Measurements from ENCODE around the gene PAPSS1. TPM values are rescaled to one million over a fixed set of nuclear protein-coding genes. Genes with fewer than 3 reads are reported as not detected.
"Not testable (repeated sequence)": the region's sequence is repeated elsewhere in the genome, so short reads cannot be mapped to it uniquely, and the experiment has no call there.

PAPSS1 gene
- total RNA-seq, 1 donor from 2014 or later: 118 TPM

GRCh38 chr4:107685740-107686139, 34.3 kb downstream of the PAPSS1 start:
- DNase-seq: no peak

GRCh38 chr4:107683873-107684272, 36.2 kb downstream of the PAPSS1 start:
- no peak for DNase-seq

- DNase-seq: no peak
These were observed 37.7 kb downstream of the PAPSS1 start for GRCh38 chr4:107682306-107682705.

GRCh38 chr4:107669068-107669467, 51.0 kb downstream of the PAPSS1 start:
- no peak for DNase-seq

GRCh38 chr4:107666134-107666533, 53.9 kb downstream of the PAPSS1 start:
- DNase-seq: no peak

- no peak for DNase-seq
These were observed 55.0 kb downstream of the PAPSS1 start for GRCh38 chr4:107665001-107665400.

- DNase-seq: no peak
These were observed 61.4 kb downstream of the PAPSS1 start for GRCh38 chr4:107658400-107659336.

GRCh38 chr4:107655289-107655688, 64.7 kb downstream of the PAPSS1 start:
- DNase-seq: no peak

DNA sequence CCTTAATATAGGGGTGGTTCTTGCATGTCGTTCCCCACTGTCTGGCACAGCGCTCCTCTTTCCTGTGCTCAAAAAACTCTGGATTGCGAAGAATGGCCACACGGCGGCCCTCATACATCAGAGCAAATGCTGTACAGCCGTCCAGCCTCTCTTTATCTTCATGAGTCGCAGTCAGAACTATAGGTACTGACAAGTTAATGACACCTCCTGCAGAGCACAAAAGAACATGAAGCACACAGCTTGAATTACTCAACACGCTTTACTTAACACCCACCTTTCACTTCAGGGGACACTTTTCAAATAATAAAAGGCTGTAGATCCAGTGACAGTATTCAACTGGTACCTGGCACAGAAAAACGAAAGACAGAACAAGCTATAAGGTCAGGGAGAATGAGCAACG, 65.3 kb downstream of the PAPSS1 start:
- no peak for DNase-seq

GRCh38 chr4:107651408-107651807, 68.6 kb downstream of the PAPSS1 start:
- not testable (repeated sequence) for DNase-seq

DNA sequence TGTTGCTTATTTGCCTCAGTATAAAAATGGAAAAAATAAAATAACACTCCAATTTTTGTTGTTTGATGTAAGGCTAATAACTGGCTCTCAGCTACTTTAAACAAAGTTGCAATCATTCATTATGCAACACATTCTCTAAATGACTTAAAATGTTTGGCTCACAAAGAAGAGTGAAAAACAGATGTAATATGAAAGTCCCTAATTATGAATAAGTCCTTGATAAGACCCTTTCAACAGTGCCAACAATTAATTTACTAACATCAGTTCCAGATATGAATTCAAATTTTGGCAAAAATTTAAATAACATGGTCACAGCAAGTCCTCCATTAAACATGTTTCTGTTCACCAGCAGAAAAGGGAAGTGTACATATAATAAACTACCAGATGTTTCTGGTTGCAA, 69.8 kb downstream of the PAPSS1 start:
- no peak for DNase-seq

DNA sequence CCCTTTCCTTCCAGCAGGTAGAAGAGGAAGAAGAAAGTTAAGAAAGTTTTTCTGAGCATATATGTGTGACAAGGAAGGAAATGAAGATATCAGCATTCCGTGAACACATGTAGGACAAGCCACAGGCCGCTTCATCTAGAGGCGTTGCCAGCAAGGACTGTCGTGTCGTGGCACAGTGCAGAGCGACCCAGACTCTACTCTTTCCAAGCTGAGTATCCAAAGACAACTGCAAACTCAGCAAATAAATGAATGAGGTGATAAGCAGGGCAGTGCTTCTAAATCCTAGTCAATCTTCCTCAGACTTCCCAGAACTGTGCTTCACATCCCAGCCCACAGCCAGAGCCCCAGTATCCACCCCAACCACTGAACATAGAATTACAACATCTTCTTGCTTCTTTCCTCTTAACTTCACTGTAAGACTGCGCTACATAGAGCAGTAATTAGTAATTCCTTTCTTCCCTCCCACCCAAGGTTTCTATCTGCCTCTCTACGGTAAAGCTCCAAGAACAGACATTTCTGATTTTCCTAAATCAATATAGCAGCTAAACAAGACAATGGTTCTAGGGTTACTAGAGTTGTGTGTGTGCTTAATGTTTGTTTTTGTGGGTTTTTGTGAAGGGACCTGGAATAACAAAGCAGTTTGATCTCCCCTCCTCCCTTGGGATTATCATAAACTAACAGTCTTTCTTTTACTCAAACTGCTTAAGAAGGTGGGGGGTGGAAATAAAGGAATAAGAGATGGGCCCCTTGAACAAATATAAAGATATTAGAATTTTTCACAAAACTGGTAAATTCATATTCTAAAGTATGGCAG, 71.6 kb downstream of the PAPSS1 start:
- no peak for DNase-seq

- DNase-seq: no peak
These were observed 72.4 kb downstream of the PAPSS1 start for GRCh38 chr4:107647591-107647990.

DNA sequence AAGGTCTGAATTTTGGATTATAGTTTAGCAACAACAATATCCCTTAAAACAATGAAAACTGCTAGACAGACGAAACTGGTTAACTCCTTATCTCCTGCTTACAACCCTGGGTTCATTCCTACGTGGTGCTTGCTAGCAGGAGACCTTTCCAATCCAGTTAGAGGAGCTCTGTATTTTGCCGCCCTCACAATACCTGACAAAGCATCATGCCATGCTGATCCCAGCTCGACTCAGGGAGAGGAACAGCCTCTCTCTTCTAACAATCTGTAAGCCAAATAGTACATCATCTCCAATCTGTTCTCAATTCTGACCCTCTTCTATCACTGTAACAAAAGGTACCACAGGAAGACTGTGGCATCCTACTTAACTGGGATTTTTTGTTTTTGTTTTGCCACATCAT, 74.4 kb downstream of the PAPSS1 start:
- no peak for DNase-seq

DNA sequence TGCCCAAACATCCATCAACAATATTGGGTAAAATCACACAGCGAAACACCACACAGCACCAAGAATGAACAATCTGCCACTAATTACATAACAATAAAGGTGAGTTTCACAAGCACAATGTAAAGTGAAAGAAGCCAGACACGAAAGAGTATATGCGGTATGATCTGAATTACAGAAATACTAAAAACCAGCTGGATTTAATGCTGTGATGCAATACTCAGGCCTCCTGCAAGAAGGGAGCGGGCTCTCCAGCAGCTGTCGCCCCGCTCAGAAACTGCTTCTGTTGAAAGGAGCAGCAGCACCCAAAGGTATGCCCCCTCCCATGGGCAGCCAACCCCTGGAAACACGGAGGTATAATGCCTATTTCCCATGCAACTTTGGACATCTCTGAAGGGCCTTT, 77.0 kb downstream of the PAPSS1 start:
- no peak for DNase-seq

GRCh38 chr4:107640878-107641277, 79.2 kb downstream of the PAPSS1 start:
- DNase-seq: no peak

GRCh38 chr4:107640197-107640596, 79.8 kb downstream of the PAPSS1 start:
- no peak for DNase-seq

- DNase-seq: no peak
These were observed 84.3 kb downstream of the PAPSS1 start for GRCh38 chr4:107635735-107636134.

DNA sequence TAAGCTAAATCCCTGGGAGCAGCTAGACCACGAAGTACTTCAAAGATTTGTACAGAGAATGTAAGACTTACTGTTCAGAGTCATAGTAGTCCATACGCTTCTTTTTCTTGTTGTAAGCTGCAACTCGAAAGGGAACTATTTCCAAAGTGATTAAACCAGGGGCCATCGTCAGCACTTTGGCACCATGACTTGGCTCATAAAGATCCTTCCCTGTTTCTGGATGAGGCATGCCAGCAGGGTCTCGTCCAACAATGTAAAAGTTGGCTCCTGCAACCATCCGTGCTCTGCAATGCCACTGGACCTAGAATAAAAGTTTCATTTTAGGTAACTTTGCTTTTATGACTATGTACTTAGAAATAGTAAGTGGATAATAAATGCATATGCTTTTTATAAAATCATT, 88.5 kb downstream of the PAPSS1 start:
- DNase-seq: no peak

DNA sequence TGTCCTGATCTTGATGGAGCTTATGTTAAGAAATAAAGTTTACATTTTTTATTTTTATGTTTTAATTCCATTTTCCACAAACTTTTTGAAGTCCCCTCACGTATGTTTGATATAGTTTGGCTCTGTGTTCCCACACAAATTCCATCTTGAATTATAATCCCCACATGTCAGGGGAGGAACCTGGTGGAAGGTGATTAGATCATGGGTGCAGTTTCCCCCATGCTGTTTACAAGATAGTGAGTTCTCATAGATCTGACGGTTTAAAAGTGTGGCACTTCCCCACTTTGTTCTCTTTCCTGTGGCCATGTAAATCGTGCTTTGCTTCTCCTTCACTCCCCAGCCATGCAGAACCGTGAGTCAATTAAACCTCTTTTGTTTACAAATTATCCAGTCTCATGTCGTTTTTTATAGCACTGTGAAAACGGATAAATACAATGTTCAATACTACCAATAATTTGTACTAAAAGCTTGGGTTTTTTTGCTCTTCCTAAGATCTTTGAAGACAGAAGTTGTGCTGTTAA, 89.8 kb downstream of the PAPSS1 start:
- no peak for DNase-seq

DNA sequence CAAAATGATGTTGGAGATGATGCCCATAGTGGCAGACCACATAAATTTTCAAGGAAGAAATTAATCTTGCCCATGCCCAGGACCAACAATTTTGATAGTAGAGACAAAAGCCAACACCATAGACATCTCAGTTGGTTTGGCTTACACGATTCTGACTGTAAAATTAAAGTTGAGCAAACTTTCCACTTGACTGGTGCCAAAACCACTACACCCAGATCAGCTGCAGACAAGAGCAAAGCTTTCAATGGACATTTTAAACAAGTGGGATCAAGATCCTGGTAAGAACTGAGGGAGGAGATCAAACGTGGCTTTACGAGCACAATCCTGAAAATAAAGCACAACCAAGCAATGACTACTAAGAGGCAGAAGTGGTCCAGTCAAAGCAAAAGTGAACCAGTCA, 90.7 kb downstream of the PAPSS1 start:
- DNase-seq: no peak

DNA sequence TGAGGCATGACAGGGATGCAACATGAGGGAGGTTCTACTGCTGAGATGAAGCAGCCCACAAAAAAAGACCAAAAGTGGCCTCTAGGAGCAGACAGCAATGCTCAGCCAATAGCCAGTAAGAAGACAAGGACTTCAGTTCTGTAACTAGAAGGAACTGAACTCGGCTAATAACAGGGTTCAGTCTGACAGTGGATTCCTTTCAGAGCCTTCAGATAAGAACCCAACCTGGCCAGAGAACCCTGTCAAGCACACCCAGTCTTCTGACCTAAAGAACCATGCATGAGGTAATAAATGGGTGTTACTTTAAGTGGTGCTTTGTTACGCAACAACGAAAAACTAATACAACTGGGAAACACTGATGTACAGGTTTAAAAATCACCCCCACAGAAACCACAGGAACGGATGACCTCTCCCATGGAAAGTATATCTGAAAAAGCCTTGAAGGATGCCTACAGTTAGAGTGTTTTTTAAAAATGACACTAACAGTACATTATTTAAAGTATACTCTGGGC, 94.6 kb downstream of the PAPSS1 start:
- DNase-seq: no peak

DNA sequence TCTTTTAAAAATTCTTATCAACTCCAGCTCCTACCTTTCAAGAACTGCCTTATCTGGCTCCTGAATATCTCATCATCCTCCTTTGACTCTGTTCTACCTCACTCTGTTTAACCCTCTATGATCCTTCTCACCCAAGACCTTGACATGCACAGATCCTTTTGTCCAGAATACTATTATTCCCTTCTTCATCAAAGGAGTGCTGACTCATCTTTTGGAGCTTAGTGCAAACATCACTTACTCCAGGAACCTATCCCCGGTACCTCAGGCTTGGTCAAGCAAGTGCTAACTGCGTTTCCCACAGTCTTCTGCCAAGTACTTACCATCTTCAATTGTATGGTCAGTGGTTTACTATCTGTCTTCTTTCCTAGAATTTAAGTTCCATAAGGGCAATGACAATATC, 96.0 kb downstream of the PAPSS1 start:
- no peak for DNase-seq
